Gastrocnemius medialis (tissue), 4 donors: ENCODE data around the gene FAM135A.

ENCODE experiments used
- CTCF ChIP-seq, 5 experiments: fragments of 450-650 bp in 3 of 5; fragments of 200-600 bp in 2 of 5; sonication (generic) in 2 of 5; IDR thresholded peaks in 4 of 5; conservative IDR thresholded peaks in 1 of 5; 1 replicate in 4 of 5; 2 replicates in 1 of 5; pipeline ENCODE4 v1.5.1; 2016 to 2019; ENCODE audit warnings: antibody characterized with exemption in 5 of 5, mild to moderate bottlenecking in 3 of 5, moderate library complexity in 3 of 5
- POLR2A ChIP-seq, 2 donors: fragments of 450-650 bp; IDR thresholded peaks; one replicate each; pipeline ENCODE4 v1.6.1; 2017; ENCODE audit warnings: antibody characterized with exemption in 2 of 2, mild to moderate bottlenecking in 2 of 2, moderate library complexity in 2 of 2

GRCh38 chr6:70470016-70470415, 56.7 kb downstream of the FAM135A start:
- TF ChIP-seq CTCF (IDR thresholded peaks at IDR 0.05 in 4 of 5, conservative IDR thresholded peaks at IDR 0.05 in 1 of 5) (no peak), POLR2A (IDR thresholded peaks at IDR 0.05) (no peak)
